DOHH2 (cell line): ENCODE data around the gene SMAP2.

ENCODE experiments used
- H3F3A ChIP-seq: fragments of 200-600 bp; sonication (generic), shearing (Covaris generic); 2 replicates; pipeline ENCODE4 v1.6.0; 2016; ENCODE audit warnings: antibody characterized with exemption, mild to moderate bottlenecking; ENCODE audit not compliant: control insufficient read depth, insufficient read depth
- H3K27ac ChIP-seq: fragments of 200-600 bp; sonication (generic); 2 replicates; pipeline ENCODE4 v1.5.1; 2014; ENCODE audit warnings: low read depth, mild to moderate bottlenecking, low read length, moderate library complexity
- H3K27me3 ChIP-seq: fragments of 200-600 bp; sonication (generic); 2 replicates; pipeline ENCODE4 v1.6.1; 2014; ENCODE audit warnings: mild to moderate bottlenecking, low read length, mixed read lengths; ENCODE audit not compliant: control insufficient read depth
- H3K36me3 ChIP-seq: fragments of 200-600 bp; sonication (generic); 2 replicates; pipeline ENCODE4 v1.6.1; 2014; ENCODE audit warnings: mild to moderate bottlenecking, low read length, moderate library complexity, mixed read lengths; ENCODE audit not compliant: control insufficient read depth
- H3K4me1 ChIP-seq: fragments of 200-600 bp; sonication (generic); 2 replicates; pipeline ENCODE4 v1.6.1; 2014; ENCODE audit warnings: mild to moderate bottlenecking, low read length, mixed read lengths; ENCODE audit not compliant: control insufficient read depth
- H3K4me2 ChIP-seq: fragments of 200-600 bp; sonication (generic); 2 replicates; pipeline ENCODE4 v1.6.0; 2014; ENCODE audit warnings: mild to moderate bottlenecking, low read length, moderate library complexity
- H3K4me3 ChIP-seq: fragments of 200-600 bp; sonication (generic); 2 replicates; pipeline ENCODE4 v1.5.1; 2014; ENCODE audit warnings: mild to moderate bottlenecking, low read length, mixed read lengths
- H3K79me2 ChIP-seq: fragments of 200-600 bp; sonication (generic); 2 replicates; pipeline ENCODE4 v1.6.1; 2014; ENCODE audit warnings: mild to moderate bottlenecking, low read length, mixed read lengths; ENCODE audit not compliant: control insufficient read depth
- H3K9me2 ChIP-seq: fragments of 200-600 bp; sonication (generic); replicated peaks from 2 replicates; pipeline ENCODE4 v1.6.1; 2014; ENCODE audit warnings: mild to moderate bottlenecking, low read length, mixed read lengths; ENCODE audit not compliant: control insufficient read depth
- H3K9me3 ChIP-seq: fragments of 200-600 bp; sonication (generic); 2 replicates; pipeline ENCODE4 v1.6.1; 2014; ENCODE audit warnings: antibody characterized with exemption, low read length, mixed read lengths; ENCODE audit not compliant: control insufficient read depth, insufficient read depth
- H4K20me1 ChIP-seq: fragments of 200-600 bp; sonication (generic); 2 replicates; pipeline ENCODE4 v1.6.0; 2014; ENCODE audit warnings: low read depth, mild to moderate bottlenecking, antibody characterized with exemption, low read length, moderate library complexity; ENCODE audit not compliant: control insufficient read depth, insufficient read depth
- EZH2phosphoT487 ChIP-seq: fragments of 200-600 bp; sonication (generic); IDR thresholded peaks from 2 replicates; pipeline ENCODE4 v1.6.1; 2017; ENCODE audit warnings: borderline replicate concordance, mild to moderate bottlenecking, antibody characterized with exemption, low read length, moderate library complexity, mixed read lengths
- TF ChIP-seq, protein P1 (sequence below): fragments of 200-600 bp; sonication (generic); IDR thresholded peaks from one replicate; pipeline ENCODE4 v1.5.1; 2014; ENCODE audit warnings: antibody characterized with exemption, mild to moderate bottlenecking, low read depth, low read length; ENCODE audit not compliant: poor library complexity, severe bottlenecking

SMAP2 gene

DNA sequence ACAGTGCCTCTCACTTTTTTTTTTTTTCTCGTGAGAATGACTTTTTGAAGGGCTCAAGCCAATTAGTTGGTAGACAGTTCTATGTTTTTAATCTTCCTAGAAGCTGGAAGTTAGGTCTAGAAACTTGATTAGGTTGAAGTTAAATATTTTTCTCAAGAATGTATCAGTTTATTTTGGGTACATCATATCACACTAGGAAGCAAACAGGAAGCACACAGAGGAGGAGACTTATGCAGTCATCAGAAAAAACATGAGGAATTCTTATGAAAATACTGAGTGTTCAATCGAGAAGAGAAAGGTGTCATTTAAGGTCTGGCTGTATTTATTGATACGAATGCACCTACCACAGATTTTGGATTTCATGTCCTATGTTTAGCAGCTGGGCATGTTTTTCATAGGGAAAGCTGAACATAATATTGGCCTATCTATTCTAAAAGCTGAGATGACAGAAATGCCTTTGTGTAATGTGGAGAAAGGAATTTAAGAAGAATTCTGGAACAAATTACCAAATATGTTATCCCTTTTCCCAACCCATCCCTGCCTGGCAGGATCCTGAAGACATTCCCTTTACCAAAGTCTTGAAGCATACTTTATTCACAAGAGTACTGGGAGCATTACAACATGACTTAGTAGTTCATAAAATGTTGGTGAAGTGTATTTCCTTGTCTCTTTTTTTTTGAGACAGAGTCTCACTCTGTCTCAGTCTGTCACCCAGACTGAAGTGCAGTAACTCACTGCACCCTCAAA lies 59.3 kb downstream of the SMAP2 start:
- Histone ChIP-seq H3F3A (peaks cover 3% of the 10 kb centered on the region; the same call in 1 of the 2 replicates), H3K4me3 (no peak overlapping the region), H3K27me3 (no peaks in the 10 kb centered on the region), H4K20me1 (no peaks in the 10 kb centered on the region), H3K4me2 (no peak overlapping the region), H3K9me3 (no peaks in the 10 kb centered on the region), H3K4me1 (no peaks in the 10 kb centered on the region), H3K36me3 (no peaks in the 10 kb centered on the region), H3K79me2 (no peaks in the 10 kb centered on the region), H3K27ac (no peak overlapping the region), H3K9me2 (no peaks in the 10 kb centered on the region)
- no peak for TF ChIP-seq EZH2phosphoT487
- TF ChIP-seq, protein P1, sequence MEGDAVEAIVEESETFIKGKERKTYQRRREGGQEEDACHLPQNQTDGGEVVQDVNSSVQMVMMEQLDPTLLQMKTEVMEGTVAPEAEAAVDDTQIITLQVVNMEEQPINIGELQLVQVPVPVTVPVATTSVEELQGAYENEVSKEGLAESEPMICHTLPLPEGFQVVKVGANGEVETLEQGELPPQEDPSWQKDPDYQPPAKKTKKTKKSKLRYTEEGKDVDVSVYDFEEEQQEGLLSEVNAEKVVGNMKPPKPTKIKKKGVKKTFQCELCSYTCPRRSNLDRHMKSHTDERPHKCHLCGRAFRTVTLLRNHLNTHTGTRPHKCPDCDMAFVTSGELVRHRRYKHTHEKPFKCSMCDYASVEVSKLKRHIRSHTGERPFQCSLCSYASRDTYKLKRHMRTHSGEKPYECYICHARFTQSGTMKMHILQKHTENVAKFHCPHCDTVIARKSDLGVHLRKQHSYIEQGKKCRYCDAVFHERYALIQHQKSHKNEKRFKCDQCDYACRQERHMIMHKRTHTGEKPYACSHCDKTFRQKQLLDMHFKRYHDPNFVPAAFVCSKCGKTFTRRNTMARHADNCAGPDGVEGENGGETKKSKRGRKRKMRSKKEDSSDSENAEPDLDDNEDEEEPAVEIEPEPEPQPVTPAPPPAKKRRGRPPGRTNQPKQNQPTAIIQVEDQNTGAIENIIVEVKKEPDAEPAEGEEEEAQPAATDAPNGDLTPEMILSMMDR, result no peak

DNA sequence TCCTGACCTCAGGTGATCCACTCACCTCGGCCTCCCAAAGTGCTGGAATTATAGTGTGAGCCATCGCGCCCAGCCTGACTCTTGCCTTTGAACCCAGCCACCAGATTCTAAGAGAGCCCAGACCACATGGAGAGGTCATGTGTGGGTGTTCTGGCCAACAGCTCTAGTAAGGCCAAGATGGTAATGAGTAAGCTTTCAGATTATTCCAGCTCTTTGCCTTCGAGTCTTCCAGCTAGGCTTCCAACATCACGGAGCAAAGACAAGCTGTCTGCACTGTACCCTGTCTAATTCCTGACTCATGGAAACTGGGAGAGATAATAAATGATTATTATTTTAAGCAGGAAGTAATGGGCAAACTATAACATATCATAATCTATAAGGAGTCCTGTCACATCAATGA lies 61.9 kb downstream of the SMAP2 start:
- Histone ChIP-seq H4K20me1 (no peaks in the 10 kb centered on the region), H3K27ac (no peak overlapping the region), H3K4me1 (no peaks in the 10 kb centered on the region), H3F3A (no peaks in the 10 kb centered on the region), H3K4me3 (no peak overlapping the region), H3K36me3 (no peaks in the 10 kb centered on the region), H3K27me3 (no peaks in the 10 kb centered on the region), H3K9me2 (no peaks in the 10 kb centered on the region), H3K4me2 (no peak overlapping the region), H3K79me2 (no peaks in the 10 kb centered on the region), H3K9me3 (no peaks in the 10 kb centered on the region)
- no peak for TF ChIP-seq EZH2phosphoT487
- TF ChIP-seq, protein P1, result no peak

DNA sequence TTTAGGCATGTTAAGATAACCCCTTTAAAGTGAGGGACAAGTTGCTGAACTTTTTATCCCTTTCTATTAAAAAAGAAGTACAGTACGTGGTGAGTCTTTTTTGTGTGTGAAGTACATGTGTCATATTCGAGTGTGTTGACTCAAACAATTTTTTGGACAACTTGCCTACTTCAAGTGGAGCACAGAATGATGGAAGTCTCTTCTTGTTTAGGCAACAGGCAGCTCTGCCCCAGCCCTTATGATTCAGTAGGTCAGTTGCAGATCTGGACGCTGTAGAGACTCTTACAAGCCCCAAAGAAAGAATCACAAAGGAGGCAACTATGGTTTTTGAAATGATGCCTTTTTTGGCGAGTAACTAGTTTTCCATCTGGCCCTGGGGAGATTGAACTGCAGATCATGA lies 62.3 kb downstream of the SMAP2 start:
- no peaks in the 10 kb centered on the region for H3K9me3 ChIP-seq
- TF ChIP-seq, protein P1, result no peak
- no peak for TF ChIP-seq EZH2phosphoT487

More for the DNA sequence above, 62.3 kb downstream of the SMAP2 start:
- no peaks in the 10 kb centered on the region for H3K27me3 ChIP-seq
- no peak overlapping the region for H3K27ac ChIP-seq
- no peaks in the 10 kb centered on the region for H3K9me2 ChIP-seq
- no peaks in the 10 kb centered on the region for H3K36me3 ChIP-seq
- H3K79me2 ChIP-seq, result no peaks in the 10 kb centered on the region
- H4K20me1 ChIP-seq, result no peaks in the 10 kb centered on the region
- no peak overlapping the region for H3K4me2 ChIP-seq
- no peaks in the 10 kb centered on the region for H3F3A ChIP-seq
- no peak overlapping the region for H3K4me3 ChIP-seq
- no peaks in the 10 kb centered on the region for H3K4me1 ChIP-seq
